ENCODE data around the gene ARHGAP27.

GRCh38 chr17:45404870-45405249, 27.8 kb downstream of the ARHGAP27 start:
- TF ChIP-seq CTCF (IDR thresholded peaks at IDR 0.05; ENCODE audit: poor library complexity), result no peak
- TF ChIP-seq EZH2 (IDR thresholded peaks at IDR 0.05; ENCODE audit: borderline replicate concordance), result no peak

Measured in hepatocyte (in vitro differentiated cells).